Adrenal gland (tissue), 12 donors: ENCODE measurements around the gene KIF26A. TPM values are rescaled to one million over a fixed set of nuclear protein-coding genes. Genes with fewer than 3 reads are reported as not detected.
"Not testable (repeated sequence)": the region's sequence is repeated elsewhere in the genome, so short reads cannot be mapped to it uniquely, and the experiment has no call there.

Experiments used
- DNase-seq, 7 donors: peaks; one replicate each; pipeline ENCODE4 v3.0.0-alpha.2; 2019 to 2020
- H3K27ac ChIP-seq, 5 donors: fragments of 200-600 bp; sonication (generic) in 4 of 5; 1 replicate in 3 of 5; 2 replicates in 2 of 5; pipeline versions ENCODE4 v1.5.1 to v1.8.0; 2016 to 2020; ENCODE audit warnings: mild to moderate bottlenecking in 1 of 5
- H3K27me3 ChIP-seq: fragments of 200-600 bp; 2 replicates; pipeline ENCODE4 v1.8.0; 2021
- H3K36me3 ChIP-seq, 2 donors: fragments of 200-600 bp; replicated peaks in 1 of 2; 1 replicate in 1 of 2; 2 replicates in 1 of 2; pipeline versions ENCODE4 v1.5.1 to v1.8.0; 2018 to 2022
- H3K4me1 ChIP-seq, 2 donors: fragments of 200-600 bp; replicated peaks in 1 of 2; 1 replicate in 1 of 2; 2 replicates in 1 of 2; pipeline versions ENCODE4 v1.5.1 to v1.8.0; 2018 to 2021
- H3K4me3 ChIP-seq, 4 donors: fragments of 200-600 bp; sonication (generic) in 3 of 4; one replicate each; pipeline ENCODE4 v1.5.1; 2016 to 2018
- H3K9me3 ChIP-seq, 3 donors: fragments of 200-600 bp; sonication (generic) in 1 of 3; replicated peaks in 1 of 3; 1 replicate in 2 of 3; 2 replicates in 1 of 3; pipeline versions ENCODE4 v1.5.1 to v1.8.0; 2016 to 2021
- POLR2A ChIP-seq, 2 donors: fragments of 450-650 bp; IDR thresholded peaks; one replicate each; pipeline ENCODE4 v1.6.1; 2017; ENCODE audit warnings: antibody characterized with exemption in 2 of 2, mild to moderate bottlenecking in 2 of 2, moderate library complexity in 1 of 2
- WGBS, 4 donors: extraction: QIAGEN DNeasy Blood & Tissue Kit in 2 of 4; methylation state at CpG; one replicate each; pipeline versions ENCODE4 v1.1.5 to v1.1.7; 2013 to 2017; 5-methylcytosine and 5-hydroxymethylcytosine counted together
- intact Hi-C, 2 donors: fragments of 100-400 bp; cut with DNase I; formaldehyde crosslinking; loops; one replicate each; pipeline versions ENCODE4 v1.14.1 to v1.15.0; 2022 to 2023
- polyA plus RNA-seq, 3 donors: library from polyadenylated mRNA; stranded (reverse); fragments of 200-250 nt in 2 of 3; fragments of 350-450 nt in 1 of 3; fragmentation: Illumina TruSeq in 1 of 3; extraction: RNeasy Lipid Tissue Mini Kit (QIAGEN cat#74804) in 1 of 3; gene quantifications; one replicate each; pipeline ENCODE4 v1.2.3, GENCODE V29; 2013 to 2014
- total RNA-seq, 9 donors: library from RNA; depleted of rRNA in 4 of 9; stranded (reverse); fragments of >200 nt in 4 of 9; fragments of 120-200 nt in 1 of 9; fragmentation: NEBNext Ultra II Directional in 1 of 9; extraction: Animal tissue kit (Norgen Biotek cat#: 25700) in 1 of 9; gene quantifications; one replicate each; pipeline versions ENCODE4 v1.1.0 to v1.2.4, GENCODE V29; 2013 to 2023
- TF ChIP-seq, protein P1 (sequence below), 6 experiments: fragments of 450-650 bp in 4 of 6; fragments of 200-600 bp in 2 of 6; sonication (generic) in 1 of 6; IDR thresholded peaks; 1 replicate in 5 of 6; 2 replicates in 1 of 6; pipeline versions ENCODE4 v1.5.1 to v1.8.0; 2016 to 2021; ENCODE audit warnings: antibody characterized with exemption in 6 of 6, mild to moderate bottlenecking in 2 of 6, moderate library complexity in 1 of 6
- donor health status: healthy with polysubstance abuse.
- donor health status: Bipolar disorder and iron deficiency.
- donor health status: DM: yes; HTN: yes; CAD: no.
- donor health status: DM: no; HTN: no; CAD: no.
- donor health status: DM: no; HTN: no; CAD: no.
- donor health status: DM: yes; HTN: yes; CAD: no.

The KIF26A gene
- total and polyA plus RNA-seq, 12 donors, result 0.49 to 23.9 (median 6.5) TPM

DNA sequence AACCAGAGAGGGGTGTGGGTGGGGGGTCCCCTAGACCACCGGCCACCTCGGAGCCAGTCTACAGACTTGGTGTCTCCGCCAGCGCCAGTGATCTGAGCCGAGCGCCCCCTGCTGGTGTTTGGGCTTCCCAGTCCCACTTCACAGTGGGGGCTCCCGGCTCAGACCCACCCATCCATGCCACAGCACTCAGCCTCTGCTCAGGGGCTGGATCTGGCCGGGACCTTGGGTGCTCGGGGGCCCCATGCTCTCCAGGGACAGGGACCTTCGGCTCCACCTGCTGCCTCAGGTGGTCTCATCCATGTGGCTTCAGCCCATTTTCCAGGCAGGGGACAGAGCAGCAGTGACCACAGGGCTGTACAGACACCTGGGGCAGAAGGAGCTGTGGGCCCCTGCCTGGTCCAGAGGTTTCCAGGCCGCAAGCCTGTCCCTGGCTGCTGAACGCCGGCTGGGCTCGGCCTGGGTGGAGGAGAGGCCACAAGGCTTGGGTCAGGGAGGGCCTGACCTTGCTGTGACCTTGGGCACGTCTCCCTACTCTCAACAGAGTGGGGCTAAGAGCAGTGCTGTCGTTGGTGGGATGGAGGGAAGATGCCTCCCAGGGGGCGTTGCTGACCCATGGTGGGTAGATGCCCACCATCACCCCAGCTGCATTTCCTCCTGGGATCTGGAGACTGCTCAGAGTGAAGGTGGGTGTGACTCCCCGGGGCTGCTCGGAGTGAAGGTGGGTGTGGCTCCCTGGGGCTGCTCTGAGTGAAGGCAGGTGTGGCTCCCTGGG lies 86.3 kb downstream of the KIF26A start:
- peak in 6 of 7 donors; percentile 55 to 73 (median 64) for DNase-seq
- TF ChIP-seq, protein P1, sequence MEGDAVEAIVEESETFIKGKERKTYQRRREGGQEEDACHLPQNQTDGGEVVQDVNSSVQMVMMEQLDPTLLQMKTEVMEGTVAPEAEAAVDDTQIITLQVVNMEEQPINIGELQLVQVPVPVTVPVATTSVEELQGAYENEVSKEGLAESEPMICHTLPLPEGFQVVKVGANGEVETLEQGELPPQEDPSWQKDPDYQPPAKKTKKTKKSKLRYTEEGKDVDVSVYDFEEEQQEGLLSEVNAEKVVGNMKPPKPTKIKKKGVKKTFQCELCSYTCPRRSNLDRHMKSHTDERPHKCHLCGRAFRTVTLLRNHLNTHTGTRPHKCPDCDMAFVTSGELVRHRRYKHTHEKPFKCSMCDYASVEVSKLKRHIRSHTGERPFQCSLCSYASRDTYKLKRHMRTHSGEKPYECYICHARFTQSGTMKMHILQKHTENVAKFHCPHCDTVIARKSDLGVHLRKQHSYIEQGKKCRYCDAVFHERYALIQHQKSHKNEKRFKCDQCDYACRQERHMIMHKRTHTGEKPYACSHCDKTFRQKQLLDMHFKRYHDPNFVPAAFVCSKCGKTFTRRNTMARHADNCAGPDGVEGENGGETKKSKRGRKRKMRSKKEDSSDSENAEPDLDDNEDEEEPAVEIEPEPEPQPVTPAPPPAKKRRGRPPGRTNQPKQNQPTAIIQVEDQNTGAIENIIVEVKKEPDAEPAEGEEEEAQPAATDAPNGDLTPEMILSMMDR (IDR thresholded peaks at IDR 0.05), result peak; percentile 36 to 64 (median 56)
- TF ChIP-seq POLR2A (IDR thresholded peaks at IDR 0.05), result no peak
- H3K36me3 ChIP-seq, result no peaks in the 10 kb centered on the region
- intact Hi-C loops, result no loop called here
- peak overlapping the region in 3 of 4 donors; percentile 15 to 58 (median 49) for H3K4me3 ChIP-seq
- WGBS, 4 donors, result 27 to 48% (median 35%) methylated on average over 3 to 19 of the region's 19 CpGs
- peaks cover 14 to 20% of the 10 kb centered on the region in 2 donors for H3K4me1 ChIP-seq
- H3K9me3 ChIP-seq, result no peaks in the 10 kb centered on the region
- no peaks in the 10 kb centered on the region for H3K27me3 ChIP-seq
- H3K27ac ChIP-seq, result peak overlapping the region in 4 of 5 donors; percentile 81 to 89 (median 84)

DNA sequence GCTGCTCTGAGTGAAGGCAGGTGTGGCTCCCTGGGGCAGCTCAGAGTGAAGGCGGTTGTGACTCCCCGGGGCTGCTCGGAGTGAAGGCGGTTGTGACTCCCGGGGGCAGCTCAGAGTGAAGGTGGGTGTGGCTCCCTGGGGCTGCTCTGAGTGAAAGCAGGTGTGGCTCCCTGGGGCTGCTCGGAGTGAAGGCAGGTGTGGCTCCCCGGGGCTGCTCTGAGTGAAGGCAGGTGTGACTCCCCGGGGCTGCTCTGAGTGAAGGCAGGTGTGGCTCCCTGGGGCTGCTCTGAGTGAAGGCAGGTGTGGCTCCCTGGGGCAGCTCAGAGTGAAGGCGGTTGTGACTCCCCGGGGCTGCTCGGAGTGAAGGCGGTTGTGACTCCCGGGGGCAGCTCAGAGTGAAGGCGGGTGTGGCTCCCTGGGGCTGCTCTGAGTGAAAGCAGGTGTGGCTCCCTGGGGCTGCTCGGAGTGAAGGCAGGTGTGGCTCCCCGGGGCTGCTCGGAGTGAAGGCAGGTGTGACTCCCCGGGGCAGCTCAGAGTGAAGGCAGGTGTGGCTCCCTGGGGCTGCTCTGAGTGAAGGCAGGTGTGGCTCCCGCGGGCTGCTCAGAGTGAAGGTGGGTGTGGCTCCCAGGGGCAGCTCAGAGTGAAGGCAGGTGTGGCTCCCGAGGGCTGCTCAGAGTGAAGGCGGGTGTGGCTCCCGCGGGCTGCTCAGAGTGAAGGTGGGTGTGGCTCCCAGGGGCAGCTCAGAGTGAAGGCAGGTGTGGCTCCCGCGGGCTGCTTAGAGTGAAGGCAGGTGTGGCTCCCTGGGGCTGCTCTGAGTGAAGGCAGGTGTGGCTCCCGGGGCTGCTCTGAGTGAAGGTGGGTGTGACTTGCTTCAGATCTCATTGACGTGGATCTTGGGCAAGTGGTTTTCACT lies 87.1 kb downstream of the KIF26A start:
- intact Hi-C loops, result not testable (repeated sequence)

DNA sequence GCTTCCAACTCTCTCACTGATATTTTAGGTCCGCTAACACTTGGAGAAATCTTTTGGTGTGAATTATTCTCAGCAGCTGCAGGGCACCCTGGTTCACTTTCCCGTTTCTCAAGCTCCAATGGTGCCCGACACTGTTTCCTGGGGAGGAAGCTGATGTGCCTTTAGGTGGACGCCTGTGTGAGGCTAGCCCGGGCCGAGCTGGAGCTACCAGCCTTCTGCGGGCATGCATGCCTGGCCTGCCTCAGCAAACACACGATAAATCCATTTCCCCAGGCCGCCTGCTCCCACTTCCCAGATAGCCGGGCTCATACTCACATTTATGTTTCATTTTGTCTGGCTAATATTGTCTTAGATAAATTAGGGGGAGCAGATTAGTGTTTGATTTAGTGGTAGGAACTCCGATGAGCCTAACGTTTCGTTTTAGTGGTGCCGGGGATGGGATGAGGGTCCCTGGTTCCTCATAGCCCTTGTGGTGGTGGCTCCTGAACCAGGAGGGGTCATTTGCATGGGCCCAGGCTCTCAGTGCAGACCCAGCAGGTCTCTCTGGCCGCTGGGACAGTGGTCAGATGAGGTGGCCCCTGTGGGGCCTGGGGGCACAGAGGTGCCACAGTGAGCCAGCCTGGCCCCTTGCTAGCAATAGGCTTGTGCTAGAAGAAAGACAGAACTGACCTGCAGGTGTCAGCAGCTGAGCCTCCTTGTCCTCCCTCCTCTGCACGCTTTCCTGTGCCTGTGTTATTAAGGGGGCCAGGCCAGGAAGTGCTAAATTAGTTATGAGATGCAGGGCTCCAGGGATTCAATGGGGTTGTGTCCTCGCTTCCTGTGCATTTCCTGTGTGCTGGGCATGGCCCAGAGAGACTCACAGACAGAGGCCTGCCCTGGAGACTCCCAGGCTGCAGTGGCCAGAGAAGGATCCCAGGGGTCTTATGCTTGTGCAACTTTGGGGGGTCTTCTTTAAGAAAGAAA lies 88.3 kb downstream of the KIF26A start:
- no peak for TF ChIP-seq POLR2A (IDR thresholded peaks at IDR 0.05)
- TF ChIP-seq, protein P1 (IDR thresholded peaks at IDR 0.05), result no peak
- Histone ChIP-seq H3K4me1 (peaks cover 14 to 20% of the 10 kb centered on the region in 2 donors), H3K9me3 (no peaks in the 10 kb centered on the region), H3K36me3 (no peaks in the 10 kb centered on the region), H3K27me3 (no peaks in the 10 kb centered on the region), H3K27ac (peak overlapping the region in 1 of 5 donors; percentile 1), H3K4me3 (no peak overlapping the region)
- intact Hi-C loops, result no loop called here
- DNase-seq, result no peak
- 88 to 96% (median 92%) methylated on average over 16 to 17 of the region's 17 CpGs for WGBS, 4 donors

More for the DNA sequence above, 87.1 kb downstream of the KIF26A start:
- peaks cover 14 to 20% of the 10 kb centered on the region in 2 donors for H3K4me1 ChIP-seq
- not testable (repeated sequence) for H3K36me3 ChIP-seq, H3K9me3 ChIP-seq, H3K4me3 ChIP-seq, DNase-seq, H3K27me3 ChIP-seq
- H3K27ac ChIP-seq, result peak overlapping the region in 1 of 5 donors; percentile 1
- WGBS, 4 donors, result 69 to 81% (median 72%) methylated on average over 4 to 22 of the region's 28 CpGs

DNA sequence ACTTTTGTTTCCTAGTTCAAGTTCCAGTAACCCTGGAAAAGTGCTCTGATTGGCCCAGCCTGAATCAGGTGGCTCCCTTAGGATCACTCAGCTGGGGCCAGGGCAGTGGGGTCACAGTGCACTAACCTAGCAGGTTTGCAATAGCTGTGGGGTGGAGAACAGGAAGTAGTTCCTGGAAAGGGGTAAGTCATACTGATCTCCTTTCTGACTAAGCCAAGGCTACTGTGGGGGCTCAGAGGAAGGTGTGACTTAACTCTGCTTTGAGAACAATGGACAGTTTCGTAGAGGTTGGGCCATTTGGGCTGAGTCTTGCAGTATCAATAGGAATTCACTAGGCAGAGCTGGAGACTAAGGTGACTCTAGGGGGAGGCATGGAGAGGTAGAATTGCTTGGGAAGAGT lies 89.4 kb downstream of the KIF26A start:
- intact Hi-C loops, result no loop called here
- peaks cover 7 to 13% of the 10 kb centered on the region in 2 donors for H3K4me1 ChIP-seq
- H3K27ac ChIP-seq, result peak overlapping the region in 1 of 5 donors; percentile 3
- no peak for DNase-seq
- TF ChIP-seq, protein P1 (IDR thresholded peaks at IDR 0.05), result no peak
- no peak for TF ChIP-seq POLR2A (IDR thresholded peaks at IDR 0.05)
- H3K36me3 ChIP-seq, result no peaks in the 10 kb centered on the region
- no peaks in the 10 kb centered on the region for H3K9me3 ChIP-seq
- 86 to 92% (median 89%) methylated on average over 1 of the region's 1 CpG for WGBS, 4 donors
- no peaks in the 10 kb centered on the region for H3K27me3 ChIP-seq
- H3K4me3 ChIP-seq, result no peak overlapping the region
